Right ventricle myocardium superior (tissue), 1 donor: ENCODE measurements around the gene CELF6. TPM values are rescaled to one million over a fixed set of nuclear protein-coding genes. Genes with fewer than 3 reads are reported as not detected.

Experiments
- ATAC-seq: fragments of 200-7000 bp; cut with Tn5 transposase; one replicate; pipeline ENCODE4 v1.9.1; 2020; ENCODE audit warnings: mild to moderate bottlenecking; ENCODE audit not compliant: poor library complexity
- DNase-seq: peaks from one replicate; pipeline ENCODE4 v3.0.0-alpha.2; 2020
- intact Hi-C: fragments of 100-400 bp; cut with DNase I; formaldehyde crosslinking; loops from one replicate; pipeline ENCODE4 v1.11.2; 2022
- long read RNA-seq: library from polyadenylated mRNA; unstranded; transcript quantifications from one replicate; pipeline ENCODE4 v2.0.0, GENCODE V29; 2021
- total RNA-seq: library from RNA; stranded (reverse); fragmentation: NEBNext Ultra II Directional; extraction: Animal tissue kit (Norgen Biotek cat#: 25700); gene quantifications from one replicate; pipeline ENCODE4 v1.2.1, GENCODE V29; 2021
- donor health status: DM: no; HTN: yes; CAD: no; lungs with severe emphysema.

CELF6 gene
- 1.3 TPM for total RNA-seq
- long read RNA-seq, partial matches to known transcripts = 0 of 1 reads
- long read RNA-seq, other reads (novel, unspliced or antisense) = 1 of 1 reads

- ATAC-seq = peak; percentile 80
- intact Hi-C loops = no loop called here
Measured at GRCh38 chr15:72319985-72320671, at the start of gene CELF6. TSS of gene CELF6 (minus strand) at chr15:72320157. CDS start at chr15:72319874, 283 bp downstream.

GRCh38 chr15:72368899-72369298, 48.9 kb upstream of the CELF6 start:
- intact Hi-C loops = no loop called here
- peak; percentile 80 for ATAC-seq
- DNase-seq = peak; percentile 66

More at GRCh38 chr15:72319985-72320671, at the start of gene CELF6:
- peak; percentile 84 for DNase-seq

GRCh38 chr15:72368325-72368724, 48.4 kb upstream of the CELF6 start:
- intact Hi-C loops = no loop called here
- ATAC-seq = peak; percentile 34
- DNase-seq = no peak

- no peak for DNase-seq
- peak; percentile 55 for ATAC-seq
- intact Hi-C loops = no loop called here
Measured at GRCh38 chr15:72365844-72366243, 45.9 kb upstream of the CELF6 start.

GRCh38 chr15:72361176-72361575, 41.2 kb upstream of the CELF6 start:
- DNase-seq (no peak), ATAC-seq (no peak)
- intact Hi-C loops = no loop called here

GRCh38 chr15:72358650-72359171, 38.8 kb upstream of the CELF6 start:
- peak; percentile 77 for ATAC-seq
- peak; percentile 78 for DNase-seq
- intact Hi-C loops = no loop called here

- intact Hi-C loops = no loop called here
- no peak for DNase-seq
- ATAC-seq = no peak
Measured at GRCh38 chr15:72358121-72358520, 38.2 kb upstream of the CELF6 start.

- intact Hi-C loops = no loop called here
- DNase-seq (no peak), ATAC-seq (no peak)
Measured at GRCh38 chr15:72354496-72354895, 34.5 kb upstream of the CELF6 start.

- ATAC-seq = no peak
- intact Hi-C loops = no loop called here
- no peak for DNase-seq
Measured at GRCh38 chr15:72353266-72353665, 33.3 kb upstream of the CELF6 start.

- DNase-seq = no peak
- intact Hi-C loops = no loop called here
- ATAC-seq = no peak
Measured at GRCh38 chr15:72345806-72346205, 25.8 kb upstream of the CELF6 start.

- ATAC-seq = no peak
- intact Hi-C loops = no loop called here
- DNase-seq = no peak
Measured at GRCh38 chr15:72345280-72345679, 25.3 kb upstream of the CELF6 start.

GRCh38 chr15:72344602-72345001, 24.6 kb upstream of the CELF6 start:
- DNase-seq = no peak
- ATAC-seq = no peak
- intact Hi-C loops = no loop called here

GRCh38 chr15:72342385-72342784, 22.4 kb upstream of the CELF6 start:
- intact Hi-C loops = no loop called here
- no peak for DNase-seq
- ATAC-seq = no peak

GRCh38 chr15:72341361-72341760, 21.4 kb upstream of the CELF6 start:
- no peak for DNase-seq
- intact Hi-C loops = no loop called here

GRCh38 chr15:72340366-72340765, 20.4 kb upstream of the CELF6 start:
- intact Hi-C loops = no loop called here
- DNase-seq (no peak), ATAC-seq (no peak)

More at GRCh38 chr15:72341361-72341760, 21.4 kb upstream of the CELF6 start:
- ATAC-seq = no peak

GRCh38 chr15:72339777-72340177, 19.8 kb upstream of the CELF6 start:
- peak; percentile 46 for ATAC-seq
- intact Hi-C loops = no loop called here
- no peak for DNase-seq

- ATAC-seq (peak; percentile 70), DNase-seq (no peak)
- intact Hi-C loops = no loop called here
Measured at GRCh38 chr15:72338617-72339321, 18.8 kb upstream of the CELF6 start.

- DNase-seq (no peak), ATAC-seq (no peak)
- intact Hi-C loops = no loop called here
Measured at GRCh38 chr15:72338148-72338547, 18.2 kb upstream of the CELF6 start.

- intact Hi-C loops = no loop called here
- no peak for ATAC-seq
- DNase-seq = no peak
Measured at GRCh38 chr15:72334842-72335241, 14.9 kb upstream of the CELF6 start.

GRCh38 chr15:72331021-72331420, 11.1 kb upstream of the CELF6 start:
- ATAC-seq (no peak), DNase-seq (no peak)
- intact Hi-C loops = no loop called here
